HG03095 (cell line): ENCODE results near the gene OSGIN1.
A peak's percentile ranks its signal among the peaks of the same experiment; 100 is the strongest.

Experiments used
- ATAC-seq: cut with Tn5 transposase; IDR thresholded peaks from one replicate; pipeline ENCODE4 v1.9.1; 2021; ENCODE audit warnings: moderate library complexity; ENCODE audit not compliant: unreplicated experiment

The OSGIN1 gene

GRCh38 chr16:83925957-83926725, 26.9 kb upstream of the OSGIN1 start:
- no peak for ATAC-seq

- peak; percentile 62 for ATAC-seq
Observed at GRCh38 chr16:83926726-83927397, 26.2 kb upstream of the OSGIN1 start.

- no peak for ATAC-seq
Observed at GRCh38 chr16:83928341-83929055, 24.5 kb upstream of the OSGIN1 start.

GRCh38 chr16:83929811-83930555, 23.1 kb upstream of the OSGIN1 start:
- no peak for ATAC-seq

- no peak for ATAC-seq
Observed at GRCh38 chr16:83930730-83931500, 22.1 kb upstream of the OSGIN1 start.

GRCh38 chr16:83931556-83931955, 21.5 kb upstream of the OSGIN1 start:
- no peak for ATAC-seq

- no peak for ATAC-seq
Observed at GRCh38 chr16:83932304-83932703, 20.7 kb upstream of the OSGIN1 start.

- no peak for ATAC-seq
Observed at GRCh38 chr16:83932955-83933673, 19.9 kb upstream of the OSGIN1 start.

GRCh38 chr16:83933885-83934683, 19.0 kb upstream of the OSGIN1 start:
- ATAC-seq = no peak

GRCh38 chr16:83934684-83934977, 18.4 kb upstream of the OSGIN1 start:
- no peak for ATAC-seq

GRCh38 chr16:83935005-83935857, 17.8 kb upstream of the OSGIN1 start:
- ATAC-seq = no peak

GRCh38 chr16:83935858-83936255, 17.2 kb upstream of the OSGIN1 start:
- ATAC-seq = no peak

- no peak for ATAC-seq
Observed at GRCh38 chr16:83936581-83937165, 16.4 kb upstream of the OSGIN1 start.

- ATAC-seq = no peak
Observed at GRCh38 chr16:83937267-83937666, 15.8 kb upstream of the OSGIN1 start.

- ATAC-seq = no peak
Observed at GRCh38 chr16:83937922-83938885, 14.8 kb upstream of the OSGIN1 start.

GRCh38 chr16:83939266-83939855, 13.7 kb upstream of the OSGIN1 start:
- ATAC-seq = no peak
